Epidermal melanocyte (primary cell): Measurements from ENCODE around the gene SFXN1.

ENCODE experiments used
- DNase-seq: peaks from one replicate; pipeline ENCODE4 v3.0.0; 2011; ENCODE audit warnings: low spot score; ENCODE audit not compliant: insufficient read length

The SFXN1 gene

GRCh38 chr5:175465282-175465681 is 13.1 kb upstream of the SFXN1 start:
- no peak for DNase-seq

- DNase-seq, result no peak
These were observed 11.6 kb upstream of the SFXN1 start for GRCh38 chr5:175466700-175467318.

GRCh38 chr5:175467983-175468690 is 10.2 kb upstream of the SFXN1 start:
- DNase-seq, result no peak

- no peak for DNase-seq
These were observed 9.5 kb upstream of the SFXN1 start for GRCh38 chr5:175468892-175469291.

- DNase-seq, result no peak
These were observed 8.4 kb upstream of the SFXN1 start for GRCh38 chr5:175469916-175470315.

- peak; percentile 73 for DNase-seq
These were observed 7.6 kb upstream of the SFXN1 start for GRCh38 chr5:175470781-175471180.

GRCh38 chr5:175471196-175471595 is 7.2 kb upstream of the SFXN1 start:
- DNase-seq, result no peak

- DNase-seq, result no peak
These were observed 6.7 kb upstream of the SFXN1 start for GRCh38 chr5:175471628-175472027.

GRCh38 chr5:175472378-175472777 is 6.0 kb upstream of the SFXN1 start:
- DNase-seq, result no peak

- DNase-seq, result no peak
These were observed 3.1 kb upstream of the SFXN1 start for GRCh38 chr5:175475248-175475647.

- DNase-seq, result no peak
These were observed 920 bp upstream of the SFXN1 start for GRCh38 chr5:175477440-175477839.

- no peak for DNase-seq
These were observed 364 bp upstream of the SFXN1 start for GRCh38 chr5:175478008-175478383.

GRCh38 chr5:175479125-175479881 is 943 bp downstream of the SFXN1 start:
- no peak for DNase-seq

GRCh38 chr5:175483337-175483736 is 5.0 kb downstream of the SFXN1 start:
- DNase-seq, result no peak

- DNase-seq, result no peak
These were observed 6.0 kb downstream of the SFXN1 start for GRCh38 chr5:175484322-175484721.

- no peak for DNase-seq
These were observed 6.5 kb downstream of the SFXN1 start for GRCh38 chr5:175484829-175485228.

GRCh38 chr5:175485631-175486030 is 7.3 kb downstream of the SFXN1 start:
- DNase-seq, result no peak

- DNase-seq, result no peak
These were observed 9.3 kb downstream of the SFXN1 start for GRCh38 chr5:175487514-175488222.

GRCh38 chr5:175489693-175490443 is 11.5 kb downstream of the SFXN1 start:
- DNase-seq, result no peak

GRCh38 chr5:175491223-175491622 is 12.9 kb downstream of the SFXN1 start:
- DNase-seq, result no peak

GRCh38 chr5:175493260-175493659 is 14.9 kb downstream of the SFXN1 start:
- no peak for DNase-seq
